NB4 (cell line): ENCODE results near the gene DDX42.

Source experiments
- MYC ChIP-seq: IDR thresholded peaks from 2 replicates; pipeline ENCODE4 v1.6.1; 2011; ENCODE audit warnings: low read depth, low read length
- POLR2A ChIP-seq: IDR thresholded peaks from 2 replicates; pipeline ENCODE4 v1.6.1; 2011; ENCODE audit warnings: mild to moderate bottlenecking; ENCODE audit not compliant: insufficient read length; ENCODE audit errors: extremely low read depth
- TF ChIP-seq, protein P1 (sequence below): IDR thresholded peaks from one replicate; pipeline ENCODE4 v1.5.1; 2012; ENCODE audit warnings: low read depth, low read length
- TF ChIP-seq, protein P2 (sequence below): IDR thresholded peaks from 2 replicates; pipeline ENCODE4 v1.6.1; 2011; ENCODE audit warnings: low read depth, low read length

DNA sequence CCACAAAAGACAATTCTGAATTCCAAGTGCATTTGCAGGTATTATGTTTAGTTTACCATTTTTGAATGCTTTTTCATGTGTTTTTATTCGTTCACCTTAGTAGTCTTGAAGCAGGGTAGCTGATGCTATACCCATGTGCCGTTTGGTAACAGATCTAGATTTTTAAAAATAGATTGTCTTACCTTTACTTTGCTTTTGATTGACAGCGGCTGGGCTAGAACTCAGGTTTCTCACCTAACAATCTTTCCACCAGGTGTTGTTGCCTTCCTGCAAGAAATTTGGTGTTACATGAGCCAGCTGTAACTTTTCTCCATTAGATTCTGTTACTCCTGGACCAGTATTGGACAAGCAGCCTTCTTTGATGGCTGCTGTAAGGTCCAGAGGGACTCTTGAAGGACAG is 55.0 kb downstream of the DDX42 start:
- TF ChIP-seq, protein P1, sequence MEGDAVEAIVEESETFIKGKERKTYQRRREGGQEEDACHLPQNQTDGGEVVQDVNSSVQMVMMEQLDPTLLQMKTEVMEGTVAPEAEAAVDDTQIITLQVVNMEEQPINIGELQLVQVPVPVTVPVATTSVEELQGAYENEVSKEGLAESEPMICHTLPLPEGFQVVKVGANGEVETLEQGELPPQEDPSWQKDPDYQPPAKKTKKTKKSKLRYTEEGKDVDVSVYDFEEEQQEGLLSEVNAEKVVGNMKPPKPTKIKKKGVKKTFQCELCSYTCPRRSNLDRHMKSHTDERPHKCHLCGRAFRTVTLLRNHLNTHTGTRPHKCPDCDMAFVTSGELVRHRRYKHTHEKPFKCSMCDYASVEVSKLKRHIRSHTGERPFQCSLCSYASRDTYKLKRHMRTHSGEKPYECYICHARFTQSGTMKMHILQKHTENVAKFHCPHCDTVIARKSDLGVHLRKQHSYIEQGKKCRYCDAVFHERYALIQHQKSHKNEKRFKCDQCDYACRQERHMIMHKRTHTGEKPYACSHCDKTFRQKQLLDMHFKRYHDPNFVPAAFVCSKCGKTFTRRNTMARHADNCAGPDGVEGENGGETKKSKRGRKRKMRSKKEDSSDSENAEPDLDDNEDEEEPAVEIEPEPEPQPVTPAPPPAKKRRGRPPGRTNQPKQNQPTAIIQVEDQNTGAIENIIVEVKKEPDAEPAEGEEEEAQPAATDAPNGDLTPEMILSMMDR = no peak
- TF ChIP-seq POLR2A (no peak), MYC (no peak)
- TF ChIP-seq, protein P2, sequence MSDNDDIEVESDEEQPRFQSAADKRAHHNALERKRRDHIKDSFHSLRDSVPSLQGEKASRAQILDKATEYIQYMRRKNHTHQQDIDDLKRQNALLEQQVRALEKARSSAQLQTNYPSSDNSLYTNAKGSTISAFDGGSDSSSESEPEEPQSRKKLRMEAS = no peak
